Tibial nerve (tissue), 4 donors: ENCODE data around the gene STXBP4.

Experiments
- EP300 ChIP-seq, 2 donors: sonication (generic); formaldehyde crosslinking; IDR thresholded peaks; one replicate each; pipeline ENCODE4 v1.6.1; 2017; ENCODE audit warnings: antibody characterized with exemption in 2 of 2, mild to moderate bottlenecking in 1 of 2
- POLR2A ChIP-seq, 2 donors: fragments of 450-650 bp; IDR thresholded peaks; one replicate each; pipeline ENCODE4 v1.6.1; 2017; ENCODE audit warnings: antibody characterized with exemption in 2 of 2, mild to moderate bottlenecking in 2 of 2, moderate library complexity in 2 of 2
- TF ChIP-seq, protein P1 (sequence below), 5 experiments: fragments of 200-600 bp in 3 of 5; fragments of 450-650 bp in 2 of 5; sonication (generic) in 3 of 5; IDR thresholded peaks; one replicate each; pipeline ENCODE4 v1.5.1; 2016 to 2019; ENCODE audit warnings: antibody characterized with exemption in 5 of 5, mild to moderate bottlenecking in 3 of 5, moderate library complexity in 2 of 5

DNA sequence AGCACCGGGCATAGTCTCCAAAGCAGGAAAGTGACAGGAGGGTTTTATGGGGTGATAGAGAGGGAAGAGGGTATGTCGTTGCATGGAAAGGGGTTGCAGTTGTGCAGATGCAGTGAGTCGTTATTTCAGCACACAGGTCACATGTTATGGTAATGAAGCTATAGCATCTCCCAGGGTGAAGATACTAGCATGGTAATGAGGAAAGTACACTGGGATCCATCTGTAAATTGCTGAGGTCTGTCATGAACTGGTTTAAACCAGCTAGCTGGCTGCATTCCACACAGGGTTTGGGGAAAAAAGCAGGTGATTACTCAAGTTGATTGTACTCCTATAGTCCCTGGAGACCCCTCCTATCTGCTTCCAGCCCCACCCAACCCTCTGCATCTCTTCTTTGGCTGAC lies 11.8 kb upstream of the STXBP4 start:
- TF ChIP-seq, protein P1, sequence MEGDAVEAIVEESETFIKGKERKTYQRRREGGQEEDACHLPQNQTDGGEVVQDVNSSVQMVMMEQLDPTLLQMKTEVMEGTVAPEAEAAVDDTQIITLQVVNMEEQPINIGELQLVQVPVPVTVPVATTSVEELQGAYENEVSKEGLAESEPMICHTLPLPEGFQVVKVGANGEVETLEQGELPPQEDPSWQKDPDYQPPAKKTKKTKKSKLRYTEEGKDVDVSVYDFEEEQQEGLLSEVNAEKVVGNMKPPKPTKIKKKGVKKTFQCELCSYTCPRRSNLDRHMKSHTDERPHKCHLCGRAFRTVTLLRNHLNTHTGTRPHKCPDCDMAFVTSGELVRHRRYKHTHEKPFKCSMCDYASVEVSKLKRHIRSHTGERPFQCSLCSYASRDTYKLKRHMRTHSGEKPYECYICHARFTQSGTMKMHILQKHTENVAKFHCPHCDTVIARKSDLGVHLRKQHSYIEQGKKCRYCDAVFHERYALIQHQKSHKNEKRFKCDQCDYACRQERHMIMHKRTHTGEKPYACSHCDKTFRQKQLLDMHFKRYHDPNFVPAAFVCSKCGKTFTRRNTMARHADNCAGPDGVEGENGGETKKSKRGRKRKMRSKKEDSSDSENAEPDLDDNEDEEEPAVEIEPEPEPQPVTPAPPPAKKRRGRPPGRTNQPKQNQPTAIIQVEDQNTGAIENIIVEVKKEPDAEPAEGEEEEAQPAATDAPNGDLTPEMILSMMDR (IDR thresholded peaks at IDR 0.05) = no peak
- TF ChIP-seq EP300 (IDR thresholded peaks at IDR 0.05) (no peak), POLR2A (IDR thresholded peaks at IDR 0.05) (no peak)
